ENCODE data around the gene MCTP1. TPM values are rescaled to one million over a fixed set of nuclear protein-coding genes. Genes with fewer than 3 reads are reported as not detected.
A peak's percentile ranks its signal among the peaks of the same experiment; 100 is the strongest.

Gene MCTP1
- total and polyA plus RNA-seq, 10 of the 15 experiments (the other 5 are each of a cell fraction or from before 2014, with no cell fraction given) = 12.6 to 45.9 (median 18.8) TPM

- FAIRE-seq (peak; percentile 7), DNase-seq (ENCODE audit: low read depth, low spot score) (no peak), ATAC-seq (peak; percentile 80)
- Histone ChIP-seq H3K4me2 (ENCODE audit: control insufficient read depth, insufficient read depth) (no peak overlapping the region), H3K27me3 (replicated peaks in 1 of 2; ENCODE audit: control insufficient read depth in 2 of 2, insufficient read depth in 2 of 2, low read length in 1 of 2) (no peaks in the 10 kb centered on the region), H3K27ac (ENCODE audit: control insufficient read depth, insufficient read depth) (no peak overlapping the region), H4K20me1 (ENCODE audit: control insufficient read depth, insufficient read depth) (no peaks in the 10 kb centered on the region), H3K9ac (ENCODE audit: control insufficient read depth, insufficient read depth, low read length) (no peak overlapping the region), H3K4me3 (no peak overlapping the region), H3K36me3 (ENCODE audit: control insufficient read depth in 2 of 2, insufficient read depth in 2 of 2, low read length in 1 of 2) (no peaks in the 10 kb centered on the region), H3K4me1 (ENCODE audit: control insufficient read depth, insufficient read depth, low read length) (no peaks in the 10 kb centered on the region), H3K79me2 (ENCODE audit: control insufficient read depth, insufficient read depth, low read length) (no peaks in the 10 kb centered on the region), H2AFZ (ENCODE audit: control insufficient read depth, low read depth, low read length) (no peak overlapping the region), H3K9me3 (replicated peaks; ENCODE audit: control insufficient read depth, insufficient read depth, low read length) (peaks cover 6% of the 10 kb centered on the region; the same call in 2 of the 3 replicates)
- CTCF ChIA-PET = interaction anchor here (0.6 to 5.2 kb wide), 49 partner anchors 9 to 812 kb away, joined by 3 to 94 read pairs (median 5); no protein-coding TSS in a partner anchor
- SMC1A ChIA-PET (ENCODE audit: uncharacterized antibody, unreplicated experiment) = interaction anchor here (0.6 to 4.0 kb wide), 48 partner anchors 12 to 1398 kb away, joined by 3 to 51 read pairs (median 4); no protein-coding TSS in a partner anchor
- in situ Hi-C loops (cut with MboI) (loop anchor here (5.0 kb wide), 1 partner anchor 293 kb away; no protein-coding TSS in a partner anchor), intact Hi-C loops (cut with micrococcal nuclease; ENCODE audit: unreplicated experiment) (loop anchor here (2.0 kb wide), 3 partner anchors 112 to 270 kb away; no protein-coding TSS in a partner anchor)
- RAD21 ChIA-PET (ENCODE audit: unreplicated experiment) = interaction anchor here (0.6 to 2.9 kb wide), 35 partner anchors 9 to 884 kb away, joined by 3 to 29 read pairs (median 4); no protein-coding TSS in a partner anchor
- WGBS (ENCODE audit: insufficient coverage, insufficient replicate concordance, low lambda C conversion rate, missing lambda C conversion rate) = 1% methylated on average over 3 of the region's 3 CpGs
- POLR2A ChIA-PET = no interaction called here
- BruUV-seq (replicated peaks) = no TSS peak
- no peak for TF ChIP-seq PRDM15 (CRISPR knock-in tag; IDR thresholded peaks at IDR 0.05)
- peak; percentile 16 to 57 (median 40); a peak in 4 of 6 replicates for TF ChIP-seq CTCF (IDR thresholded peaks at IDR 0.05 in 2 of 3, conservative IDR thresholded peaks at IDR 0.05 in 1 of 3; ENCODE audit: control insufficient read depth in 2 of 3, extremely low read depth in 1 of 3, insufficient read depth in 1 of 3, low read depth in 3 of 3, low read length in 3 of 3)
- TF ChIP-seq RAD21 (IDR thresholded peaks at IDR 0.05; ENCODE audit: insufficient read depth, low read depth, low read length) = peak; percentile 50
- TF ChIP-seq CREM (IDR thresholded peaks at IDR 0.05; ENCODE audit: low read depth) = no peak
- no peak for TF ChIP-seq ZBTB11 (CRISPR knock-in tag; IDR thresholded peaks at IDR 0.05)
- no peak for TF ChIP-seq SKIL (IDR thresholded peaks at IDR 0.05; ENCODE audit: low read depth, poor library complexity, severe bottlenecking)
- no peak for TF ChIP-seq MLLT1 (IDR thresholded peaks at IDR 0.05)
- TF ChIP-seq MYC (IDR thresholded peaks at IDR 0.05; ENCODE audit: insufficient read depth, insufficient read length, insufficient replicate concordance, low read length, severe bottlenecking) = no peak
These were observed 315.7 kb downstream of the MCTP1 start for GRCh38 chr5:94969174-94969573.

All from GM12878 (cell line).